Tibial artery (tissue), 4 donors: ENCODE measurements around the gene CEP72.

Source experiments
- DNase-seq, 2 donors: peaks; one replicate each; pipeline ENCODE4 v3.0.0-alpha.2; 2019
- H3K27ac ChIP-seq, 2 donors: fragments of 200-600 bp; sonication (generic) in 1 of 2; 1 replicate in 1 of 2; 2 replicates in 1 of 2; pipeline ENCODE4 v1.5.1; 2018 to 2019; ENCODE audit warnings: mild to moderate bottlenecking in 1 of 2
- H3K27me3 ChIP-seq, 2 donors: fragments of 200-600 bp; sonication (generic) in 1 of 2; one replicate each; pipeline versions ENCODE4 v1.5.1 to v1.6.0; 2016 to 2019
- H3K36me3 ChIP-seq, 3 donors: fragments of 200-600 bp; sonication (generic) in 2 of 3; one replicate each; pipeline ENCODE4 v1.5.1; 2016 to 2019; ENCODE audit warnings: mild to moderate bottlenecking in 2 of 3
- H3K4me1 ChIP-seq, 4 donors: fragments of 200-600 bp; sonication (generic) in 2 of 4; 1 replicate in 3 of 4; 2 replicates in 1 of 4; pipeline ENCODE4 v1.5.1; 2016 to 2019
- H3K4me3 ChIP-seq, 2 donors: fragments of 200-600 bp; sonication (generic) in 1 of 2; 1 replicate in 1 of 2; 2 replicates in 1 of 2; pipeline ENCODE4 v1.5.1; 2018 to 2019; ENCODE audit warnings: mild to moderate bottlenecking in 2 of 2
- H3K9me3 ChIP-seq, 3 donors: fragments of 200-600 bp; sonication (generic) in 1 of 3; one replicate each; pipeline ENCODE4 v1.5.1; 2016 to 2019
- CTCF ChIP-seq, 2 experiments: fragments of 200-600 bp in 1 of 2; fragments of 450-650 bp in 1 of 2; IDR thresholded peaks; one replicate each; pipeline ENCODE4 v1.5.1; 2017 to 2019; ENCODE audit warnings: antibody characterized with exemption in 2 of 2, mild to moderate bottlenecking in 1 of 2, moderate library complexity in 1 of 2
- intact Hi-C: fragments of 100-400 bp; cut with DNase I; formaldehyde crosslinking; loops from one replicate; pipeline ENCODE4 v1.15.0; 2023; ENCODE audit warnings: low total_unique reads

CEP72 gene

GRCh38 chr5:568061-568781 lies 43.9 kb upstream of the CEP72 start:
- Histone ChIP-seq H3K27ac (no peak overlapping the region), H3K4me1 (no peaks in the 10 kb centered on the region), H3K4me3 (no peak overlapping the region), H3K9me3 (no peaks in the 10 kb centered on the region), H3K36me3 (no peaks in the 10 kb centered on the region), H3K27me3 (peaks cover 0 to 36% of the 10 kb centered on the region in 2 donors)
- DNase-seq = no peak
- TF ChIP-seq CTCF (IDR thresholded peaks at IDR 0.05) = no peak
- intact Hi-C loops = loop anchor here (5.0 kb wide), 1 partner anchor 649 kb away; no protein-coding TSS in a partner anchor

GRCh38 chr5:568809-569208 lies 43.3 kb upstream of the CEP72 start:
- H3K4me3 ChIP-seq = no peak overlapping the region

GRCh38 chr5:569358-569867 lies 42.7 kb upstream of the CEP72 start:
- DNase-seq = no peak

More at GRCh38 chr5:568809-569208, 43.3 kb upstream of the CEP72 start:
- Histone ChIP-seq H3K4me1 (no peaks in the 10 kb centered on the region), H3K27ac (no peak overlapping the region), H3K9me3 (no peaks in the 10 kb centered on the region), H3K27me3 (peaks cover 0 to 36% of the 10 kb centered on the region in 2 donors), H3K36me3 (no peaks in the 10 kb centered on the region)
- intact Hi-C loops = loop anchor here (5.0 kb wide), 1 partner anchor 648 kb away; no protein-coding TSS in a partner anchor
- no peak for TF ChIP-seq CTCF (IDR thresholded peaks at IDR 0.05)
- DNase-seq = no peak

GRCh38 chr5:569868-570361 lies 42.2 kb upstream of the CEP72 start:
- DNase-seq = no peak
- Histone ChIP-seq H3K9me3 (no peaks in the 10 kb centered on the region), H3K27ac (no peak overlapping the region), H3K4me1 (no peaks in the 10 kb centered on the region), H3K36me3 (no peaks in the 10 kb centered on the region), H3K4me3 (no peak overlapping the region), H3K27me3 (peaks cover 0 to 46% of the 10 kb centered on the region in 2 donors)
- intact Hi-C loops = loop anchor here (5.0 kb wide), 1 partner anchor 647 kb away; no protein-coding TSS in a partner anchor
- no peak for TF ChIP-seq CTCF (IDR thresholded peaks at IDR 0.05)

More at GRCh38 chr5:569358-569867, 42.7 kb upstream of the CEP72 start:
- Histone ChIP-seq H3K36me3 (no peaks in the 10 kb centered on the region), H3K4me1 (no peaks in the 10 kb centered on the region), H3K27me3 (peaks cover 0 to 42% of the 10 kb centered on the region in 2 donors), H3K9me3 (no peaks in the 10 kb centered on the region), H3K4me3 (no peak overlapping the region), H3K27ac (no peak overlapping the region)
- no peak for TF ChIP-seq CTCF (IDR thresholded peaks at IDR 0.05)
- intact Hi-C loops = loop anchor here (5.0 kb wide), 1 partner anchor 648 kb away; no protein-coding TSS in a partner anchor

- Histone ChIP-seq H3K4me3 (no peak overlapping the region), H3K36me3 (no peaks in the 10 kb centered on the region), H3K27me3 (peaks cover 0 to 46% of the 10 kb centered on the region in 2 donors), H3K27ac (no peak overlapping the region), H3K9me3 (peaks cover 0 to 2% (median 1%) of the 10 kb centered on the region in 3 donors), H3K4me1 (no peaks in the 10 kb centered on the region)
- no peak for TF ChIP-seq CTCF (IDR thresholded peaks at IDR 0.05)
- no peak for DNase-seq
- intact Hi-C loops = no loop called here
Measured at GRCh38 chr5:570446-570845, 41.7 kb upstream of the CEP72 start.
